ENCODE measurements around the gene PPP3CA. TPM values are rescaled to one million over a fixed set of nuclear protein-coding genes. Genes with fewer than 3 reads are reported as not detected.

PPP3CA gene
- total RNA-seq, 1 donor from 2014 or later: 16.7 TPM

DNA sequence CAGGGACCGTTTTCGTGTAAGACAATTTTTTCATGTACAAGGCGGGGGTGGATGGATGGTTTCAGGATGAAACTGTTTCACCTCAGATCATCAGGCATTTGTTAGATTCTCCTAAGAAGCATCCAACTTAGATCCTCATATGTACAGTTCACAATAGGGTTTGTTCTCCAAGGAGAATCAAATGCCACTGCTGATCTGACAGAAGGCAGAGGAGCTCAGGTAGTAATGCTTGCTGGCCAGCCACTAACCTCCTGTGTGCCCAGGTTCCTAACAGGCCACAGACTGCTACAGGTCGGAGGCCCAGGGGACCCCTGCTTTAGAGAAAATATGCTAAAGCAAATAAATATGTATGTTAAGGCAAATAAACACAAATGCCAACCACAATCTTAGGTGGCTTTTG lies 61.3 kb downstream of the PPP3CA start:
- DNase-seq: no peak
- no peaks in the 10 kb centered on the region for H3K36me3 ChIP-seq
- H3K27me3 ChIP-seq (ENCODE audit: low read depth): no peaks in the 10 kb centered on the region
- TF ChIP-seq, protein P1, sequence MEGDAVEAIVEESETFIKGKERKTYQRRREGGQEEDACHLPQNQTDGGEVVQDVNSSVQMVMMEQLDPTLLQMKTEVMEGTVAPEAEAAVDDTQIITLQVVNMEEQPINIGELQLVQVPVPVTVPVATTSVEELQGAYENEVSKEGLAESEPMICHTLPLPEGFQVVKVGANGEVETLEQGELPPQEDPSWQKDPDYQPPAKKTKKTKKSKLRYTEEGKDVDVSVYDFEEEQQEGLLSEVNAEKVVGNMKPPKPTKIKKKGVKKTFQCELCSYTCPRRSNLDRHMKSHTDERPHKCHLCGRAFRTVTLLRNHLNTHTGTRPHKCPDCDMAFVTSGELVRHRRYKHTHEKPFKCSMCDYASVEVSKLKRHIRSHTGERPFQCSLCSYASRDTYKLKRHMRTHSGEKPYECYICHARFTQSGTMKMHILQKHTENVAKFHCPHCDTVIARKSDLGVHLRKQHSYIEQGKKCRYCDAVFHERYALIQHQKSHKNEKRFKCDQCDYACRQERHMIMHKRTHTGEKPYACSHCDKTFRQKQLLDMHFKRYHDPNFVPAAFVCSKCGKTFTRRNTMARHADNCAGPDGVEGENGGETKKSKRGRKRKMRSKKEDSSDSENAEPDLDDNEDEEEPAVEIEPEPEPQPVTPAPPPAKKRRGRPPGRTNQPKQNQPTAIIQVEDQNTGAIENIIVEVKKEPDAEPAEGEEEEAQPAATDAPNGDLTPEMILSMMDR (IDR thresholded peaks at IDR 0.05; ENCODE audit: borderline replicate concordance): no peak
- no peak overlapping the region for H3K27ac ChIP-seq (replicated peaks)
- intact Hi-C loops (cut with micrococcal nuclease): no loop called here
- no peak overlapping the region for H3K4me3 ChIP-seq
- peaks cover 86% of the 10 kb centered on the region for H3K4me1 ChIP-seq
- H3K9me3 ChIP-seq (replicated peaks): no peaks in the 10 kb centered on the region

DNA sequence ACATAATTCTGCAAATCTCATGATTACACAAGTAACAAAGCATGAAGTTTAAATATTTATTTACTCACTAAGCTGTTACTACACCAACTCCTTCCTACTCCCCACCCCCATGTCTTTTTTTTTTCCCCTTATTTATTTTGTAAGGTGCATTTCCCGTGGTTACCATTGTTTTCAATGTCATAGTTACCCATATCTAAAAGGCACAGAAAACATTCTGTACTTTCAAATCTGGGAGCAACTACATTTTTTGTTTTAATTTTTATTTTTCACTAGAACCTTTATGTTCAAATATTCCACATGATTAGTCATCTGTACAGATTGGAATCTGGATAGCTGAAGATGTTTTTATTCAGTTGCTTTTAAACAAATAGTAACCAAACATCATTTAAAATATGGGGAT lies 62.8 kb downstream of the PPP3CA start:
- Histone ChIP-seq H3K4me3 (no peak overlapping the region), H3K27me3 (ENCODE audit: low read depth) (no peaks in the 10 kb centered on the region), H3K36me3 (no peaks in the 10 kb centered on the region), H3K9me3 (replicated peaks) (no peaks in the 10 kb centered on the region), H3K27ac (replicated peaks) (peak overlapping the region; percentile 26), H3K4me1 (peaks cover 83% of the 10 kb centered on the region)
- TF ChIP-seq, protein P1 (IDR thresholded peaks at IDR 0.05; ENCODE audit: borderline replicate concordance): no peak
- intact Hi-C loops (cut with micrococcal nuclease): no loop called here
- DNase-seq: no peak

DNA sequence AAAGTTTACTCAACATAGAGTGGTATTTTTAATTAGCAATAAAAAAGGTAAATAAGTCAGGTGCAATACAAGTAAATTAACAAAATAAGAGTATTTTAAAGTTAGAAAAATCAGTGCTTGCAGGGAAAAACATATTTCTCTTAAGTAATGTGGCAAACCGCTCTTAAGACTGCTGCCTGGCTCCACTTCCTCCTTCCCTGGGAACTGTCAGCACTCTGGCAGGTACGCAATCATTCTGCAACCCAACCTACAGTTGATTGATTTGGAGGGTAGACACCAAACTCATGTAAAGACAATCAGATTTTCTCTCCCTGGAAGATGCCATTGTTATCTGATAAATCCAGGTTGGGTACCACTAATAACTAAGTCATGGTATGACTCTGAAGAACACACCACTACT lies 63.9 kb downstream of the PPP3CA start:
- no peak for DNase-seq
- Histone ChIP-seq H3K9me3 (replicated peaks) (no peaks in the 10 kb centered on the region), H3K4me1 (peaks cover 83% of the 10 kb centered on the region), H3K36me3 (no peaks in the 10 kb centered on the region), H3K27ac (replicated peaks) (no peak overlapping the region), H3K4me3 (no peak overlapping the region), H3K27me3 (ENCODE audit: low read depth) (no peaks in the 10 kb centered on the region)
- TF ChIP-seq, protein P1 (IDR thresholded peaks at IDR 0.05; ENCODE audit: borderline replicate concordance): no peak
- intact Hi-C loops (cut with micrococcal nuclease): no loop called here

- TF ChIP-seq, protein P1 (IDR thresholded peaks at IDR 0.05; ENCODE audit: borderline replicate concordance): no peak
- peak overlapping the region; percentile 35 for H3K27ac ChIP-seq (replicated peaks)
- no peaks in the 10 kb centered on the region for H3K27me3 ChIP-seq (ENCODE audit: low read depth)
- intact Hi-C loops (cut with micrococcal nuclease): no loop called here
- DNase-seq: no peak
- H3K4me3 ChIP-seq: no peak overlapping the region
- peaks cover 73% of the 10 kb centered on the region for H3K4me1 ChIP-seq
- H3K9me3 ChIP-seq (replicated peaks): no peaks in the 10 kb centered on the region
- no peaks in the 10 kb centered on the region for H3K36me3 ChIP-seq
These were observed 65.1 kb downstream of the PPP3CA start for GRCh38 chr4:101282076-101282844.

GRCh38 chr4:101280866-101281600 lies 66.3 kb downstream of the PPP3CA start:
- no peak for DNase-seq
- Histone ChIP-seq H3K4me1 (peaks cover 61% of the 10 kb centered on the region), H3K4me3 (no peak overlapping the region)

More at GRCh38 chr4:101280866-101281600, 66.3 kb downstream of the PPP3CA start:
- no peak overlapping the region for H3K27ac ChIP-seq (replicated peaks)
- intact Hi-C loops (cut with micrococcal nuclease): no loop called here
- TF ChIP-seq, protein P1 (IDR thresholded peaks at IDR 0.05; ENCODE audit: borderline replicate concordance): no peak
- no peaks in the 10 kb centered on the region for H3K36me3 ChIP-seq
- no peaks in the 10 kb centered on the region for H3K27me3 ChIP-seq (ENCODE audit: low read depth)
- H3K9me3 ChIP-seq (replicated peaks): no peaks in the 10 kb centered on the region
